ENCODE results near the gene ODF2.
A peak's percentile ranks its signal among the peaks of the same experiment; 100 is the strongest.
"Not testable (repeated sequence)": the region's sequence is repeated elsewhere in the genome, so short reads cannot be mapped to it uniquely, and the experiment has no call there.

The ODF2 gene

DNA sequence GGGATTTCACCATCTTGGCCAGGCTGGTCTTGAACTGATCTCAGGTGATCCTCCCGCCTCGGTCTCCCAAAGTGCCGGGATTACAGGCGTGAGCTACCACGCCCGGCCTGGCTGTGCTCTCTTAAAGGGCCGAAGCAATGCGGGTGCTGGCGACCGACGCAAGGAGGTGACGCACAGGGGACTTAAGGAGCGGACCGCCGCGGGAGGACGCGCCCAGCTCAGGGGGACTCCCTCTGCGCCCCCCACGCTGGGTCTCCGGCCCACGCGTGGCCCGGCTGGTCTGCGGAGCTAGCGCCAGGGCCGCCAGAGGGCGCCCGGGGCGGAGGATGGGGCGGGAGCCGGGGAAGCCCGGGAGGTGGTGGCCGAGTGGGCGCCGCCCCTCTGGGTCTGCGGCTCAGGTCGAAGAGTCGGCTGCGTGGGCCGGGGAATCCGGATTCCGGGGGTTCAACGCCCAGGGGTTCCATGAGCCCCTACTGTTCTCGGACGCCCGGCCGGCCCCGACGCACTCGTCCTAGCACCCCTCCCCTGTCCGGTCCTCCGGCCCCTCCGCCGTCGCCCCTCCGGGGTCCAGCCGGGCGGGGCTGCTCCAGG lies 35.7 kb upstream of the ODF2 start:
- Histone ChIP-seq H3K36me3 (ENCODE audit: insufficient read depth, low read length) (no peaks in the 10 kb centered on the region), H3K4me2 (ENCODE audit: insufficient read depth, low read length) (peak overlapping the region; percentile 85), H2AFZ (ENCODE audit: low read depth, low read length) (peak overlapping the region; percentile 62), H3K79me2 (ENCODE audit: insufficient read depth, low read length) (no peaks in the 10 kb centered on the region), H3K4me3 (ENCODE audit: low read depth in 1 of 2, low read length in 2 of 2) (peak overlapping the region; percentile 27 to 57; a peak in 3 of 4 replicates), H4K20me1 (ENCODE audit: insufficient read depth, low read length) (no peaks in the 10 kb centered on the region; the same call in 1 of the 2 replicates), H3K4me1 (ENCODE audit: insufficient read depth, low read length) (peaks cover 20% of the 10 kb centered on the region), H3K27me3 (ENCODE audit: insufficient read depth, low read length, poor library complexity) (peaks cover 39% of the 10 kb centered on the region), H3K9me3 (ENCODE audit: insufficient read depth, low read length, severe bottlenecking) (no peaks in the 10 kb centered on the region), H3K27ac (ENCODE audit: low read length) (no peak overlapping the region), H3K9ac (ENCODE audit: low read depth, low read length) (peak overlapping the region; percentile 52)
- peak; percentile 76 for ATAC-seq (ENCODE audit: insufficient read depth, low read depth)
- peak; percentile 76 for TF ChIP-seq EZH2 (IDR thresholded peaks at IDR 0.05; ENCODE audit: borderline replicate concordance, low read depth, low read length, severe bottlenecking)
- TF ChIP-seq, protein P1, sequence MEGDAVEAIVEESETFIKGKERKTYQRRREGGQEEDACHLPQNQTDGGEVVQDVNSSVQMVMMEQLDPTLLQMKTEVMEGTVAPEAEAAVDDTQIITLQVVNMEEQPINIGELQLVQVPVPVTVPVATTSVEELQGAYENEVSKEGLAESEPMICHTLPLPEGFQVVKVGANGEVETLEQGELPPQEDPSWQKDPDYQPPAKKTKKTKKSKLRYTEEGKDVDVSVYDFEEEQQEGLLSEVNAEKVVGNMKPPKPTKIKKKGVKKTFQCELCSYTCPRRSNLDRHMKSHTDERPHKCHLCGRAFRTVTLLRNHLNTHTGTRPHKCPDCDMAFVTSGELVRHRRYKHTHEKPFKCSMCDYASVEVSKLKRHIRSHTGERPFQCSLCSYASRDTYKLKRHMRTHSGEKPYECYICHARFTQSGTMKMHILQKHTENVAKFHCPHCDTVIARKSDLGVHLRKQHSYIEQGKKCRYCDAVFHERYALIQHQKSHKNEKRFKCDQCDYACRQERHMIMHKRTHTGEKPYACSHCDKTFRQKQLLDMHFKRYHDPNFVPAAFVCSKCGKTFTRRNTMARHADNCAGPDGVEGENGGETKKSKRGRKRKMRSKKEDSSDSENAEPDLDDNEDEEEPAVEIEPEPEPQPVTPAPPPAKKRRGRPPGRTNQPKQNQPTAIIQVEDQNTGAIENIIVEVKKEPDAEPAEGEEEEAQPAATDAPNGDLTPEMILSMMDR (IDR thresholded peaks at IDR 0.05; ENCODE audit: borderline replicate concordance, extremely low read depth, low read length, poor library complexity, severe bottlenecking), result peak; percentile 71
- DNase-seq, result peak; percentile 35

DNA sequence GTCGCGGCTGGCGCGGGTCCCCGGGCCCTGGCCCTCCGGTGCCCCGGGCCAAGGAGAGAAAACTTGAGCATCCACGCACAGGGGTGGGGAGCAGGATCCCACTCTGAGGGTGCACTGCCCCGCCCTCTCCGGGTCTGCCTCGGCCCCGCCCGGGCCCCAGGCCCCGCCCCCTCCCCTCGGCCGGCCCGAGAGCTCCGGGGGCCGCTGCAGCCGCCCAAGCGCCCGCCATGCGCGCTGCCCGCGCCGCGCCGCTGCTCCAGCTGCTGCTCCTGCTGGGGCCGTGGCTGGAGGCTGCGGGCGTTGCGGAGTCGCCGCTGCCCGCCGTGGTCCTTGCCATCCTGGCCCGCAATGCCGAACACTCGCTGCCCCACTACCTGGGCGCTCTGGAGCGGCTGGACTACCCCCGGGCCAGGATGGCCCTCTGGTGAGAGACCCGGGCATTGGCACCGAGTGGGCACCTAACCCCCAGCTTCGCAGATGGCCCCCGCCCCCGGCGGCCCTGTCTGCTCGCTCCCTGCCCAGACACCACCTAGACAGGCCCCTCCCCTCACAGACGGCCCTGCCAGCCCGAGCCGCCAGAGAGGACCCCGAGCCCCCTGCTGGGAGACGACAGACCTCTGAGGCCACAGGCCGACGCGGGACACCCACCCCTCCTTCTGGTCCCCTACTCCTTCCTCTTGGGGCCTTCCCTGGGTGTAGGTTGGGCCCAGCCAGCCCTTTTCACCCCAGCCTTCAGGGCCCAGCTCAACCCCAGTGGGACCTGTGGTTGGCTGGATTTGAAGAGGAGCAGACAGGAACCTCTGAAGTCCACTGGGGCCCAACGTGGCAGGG lies 34.9 kb upstream of the ODF2 start, which contains the start of gene CERCAM:
TSS of gene CERCAM (plus strand) at position 207 of the 831 bp plus-strand sequence. CDS start at position 228, 21 bp downstream.
- Histone ChIP-seq H3K4me2 (ENCODE audit: insufficient read depth, low read length) (peak within 1 kb of the TSS; percentile 85), H3K4me1 (ENCODE audit: insufficient read depth, low read length) (peaks cover 20% of the 10 kb centered on the region), H3K4me3 (ENCODE audit: low read depth in 1 of 2, low read length in 2 of 2) (peak within 1 kb of the TSS; percentile 27 to 57; a peak in 3 of 4 replicates), H3K9ac (ENCODE audit: low read depth, low read length) (peak within 1 kb of the TSS; percentile 52), H4K20me1 (ENCODE audit: insufficient read depth, low read length) (no peaks in the 10 kb centered on the region; the same call in 1 of the 2 replicates), H3K9me3 (ENCODE audit: insufficient read depth, low read length, severe bottlenecking) (no peaks in the 10 kb centered on the region), H3K27me3 (ENCODE audit: insufficient read depth, low read length, poor library complexity) (peaks cover 39% of the 10 kb centered on the region), H3K36me3 (ENCODE audit: insufficient read depth, low read length) (no peaks in the 10 kb centered on the region), H3K27ac (ENCODE audit: low read length) (no peak within 1 kb of the TSS), H2AFZ (ENCODE audit: low read depth, low read length) (peak within 1 kb of the TSS; percentile 62), H3K79me2 (ENCODE audit: insufficient read depth, low read length) (no peaks in the 10 kb centered on the region)
- DNase-seq (peak; percentile 32), ATAC-seq (ENCODE audit: insufficient read depth, low read depth) (peak; percentile 68)
- TF ChIP-seq EZH2 (IDR thresholded peaks at IDR 0.05; ENCODE audit: borderline replicate concordance, low read depth, low read length, severe bottlenecking), result peak; percentile 60
- TF ChIP-seq, protein P1 (IDR thresholded peaks at IDR 0.05; ENCODE audit: borderline replicate concordance, extremely low read depth, low read length, poor library complexity, severe bottlenecking), result no peak

DNA sequence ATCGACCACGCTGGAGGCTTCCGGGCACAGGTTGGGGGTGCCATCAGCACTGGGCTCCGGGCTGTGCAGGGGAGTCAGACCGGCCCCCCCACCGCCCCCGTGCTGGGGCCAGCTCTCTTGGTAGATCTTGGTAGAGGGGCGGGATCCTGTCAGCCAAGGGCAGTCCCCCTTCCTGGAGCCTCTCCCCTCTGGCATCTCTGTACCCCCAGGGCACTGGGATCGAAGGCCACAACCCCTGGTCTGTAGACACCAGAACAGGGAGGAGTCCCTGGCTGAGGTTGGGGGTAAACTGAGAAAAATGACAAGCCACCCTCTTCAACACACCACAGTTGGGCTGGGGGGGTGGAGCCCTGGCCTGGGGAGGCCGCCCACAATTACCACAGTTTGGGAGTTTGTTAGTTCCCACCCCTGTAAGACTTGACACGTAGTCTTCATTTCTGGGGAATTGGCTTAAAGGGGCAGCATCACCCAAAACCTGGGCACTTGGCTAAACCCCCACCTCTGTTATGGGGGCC lies 34.3 kb upstream of the ODF2 start:
- Histone ChIP-seq H3K79me2 (ENCODE audit: insufficient read depth, low read length) (no peaks in the 10 kb centered on the region), H4K20me1 (ENCODE audit: insufficient read depth, low read length) (no peaks in the 10 kb centered on the region; the same call in 1 of the 2 replicates), H3K9ac (ENCODE audit: low read depth, low read length) (peak overlapping the region; percentile 52; the same call in 1 of the 2 replicates), H3K4me2 (ENCODE audit: insufficient read depth, low read length) (peak overlapping the region; percentile 85), H3K4me1 (ENCODE audit: insufficient read depth, low read length) (peaks cover 20% of the 10 kb centered on the region), H3K27ac (ENCODE audit: low read length) (no peak overlapping the region), H3K36me3 (ENCODE audit: insufficient read depth, low read length) (no peaks in the 10 kb centered on the region), H3K4me3 (ENCODE audit: low read depth in 1 of 2, low read length in 2 of 2) (peak overlapping the region in 1 of 2 experiments; percentile 57; a peak in 1 of 4 replicates), H3K27me3 (ENCODE audit: insufficient read depth, low read length, poor library complexity) (peaks cover 36% of the 10 kb centered on the region), H3K9me3 (ENCODE audit: insufficient read depth, low read length, severe bottlenecking) (no peaks in the 10 kb centered on the region), H2AFZ (ENCODE audit: low read depth, low read length) (no peak overlapping the region)
- TF ChIP-seq, protein P1 (IDR thresholded peaks at IDR 0.05; ENCODE audit: borderline replicate concordance, extremely low read depth, low read length, poor library complexity, severe bottlenecking), result no peak
- no peak for TF ChIP-seq EZH2 (IDR thresholded peaks at IDR 0.05; ENCODE audit: borderline replicate concordance, low read depth, low read length, severe bottlenecking)
- DNase-seq (peak; percentile 27), ATAC-seq (ENCODE audit: insufficient read depth, low read depth) (peak; percentile 28; the same call in 2 of the 3 replicates)

DNA sequence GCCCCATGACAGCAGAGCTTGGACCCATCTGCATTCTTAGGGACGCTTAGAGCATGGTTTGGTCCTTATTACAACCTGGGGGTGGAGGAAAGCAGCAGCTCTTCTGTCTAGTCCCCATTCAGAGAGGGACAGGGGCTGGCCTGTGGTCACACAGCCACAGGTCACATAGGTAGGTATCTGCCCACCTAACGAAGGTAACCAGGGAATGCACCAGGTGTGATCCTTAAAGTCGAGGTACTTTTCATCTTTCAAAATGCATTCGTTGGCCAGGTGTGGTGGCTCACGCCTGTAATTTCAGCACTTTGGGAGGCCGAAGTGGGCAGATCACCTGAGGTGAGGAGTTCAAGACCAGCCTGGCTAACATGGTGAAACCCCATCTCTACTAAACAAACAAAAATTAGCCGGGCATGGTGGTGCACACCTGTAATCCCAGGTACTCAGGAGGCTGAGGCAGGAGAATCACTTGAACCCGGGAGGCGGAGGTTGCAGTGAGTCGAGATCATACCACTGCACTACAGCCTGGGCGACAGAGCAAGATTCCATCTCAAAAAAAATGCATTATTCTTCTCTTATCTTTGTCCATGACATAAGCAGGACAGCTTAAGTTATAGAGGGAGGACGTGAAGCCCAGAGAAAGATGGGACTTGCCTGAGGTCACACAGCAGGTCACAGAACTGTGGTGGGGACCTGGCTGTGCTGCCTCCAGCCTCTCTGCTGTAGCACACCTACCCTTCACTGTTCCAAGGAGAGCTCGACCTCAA lies 33.6 kb upstream of the ODF2 start:
- Histone ChIP-seq H3K27me3 (ENCODE audit: insufficient read depth, low read length, poor library complexity) (peaks cover 36% of the 10 kb centered on the region), H3K4me1 (ENCODE audit: insufficient read depth, low read length) (peaks cover 20% of the 10 kb centered on the region)
- not testable (repeated sequence) for ATAC-seq (ENCODE audit: insufficient read depth, low read depth); H3K9me3 ChIP-seq (ENCODE audit: insufficient read depth, low read length, severe bottlenecking); H2AFZ ChIP-seq (ENCODE audit: low read depth, low read length); H4K20me1 ChIP-seq (ENCODE audit: insufficient read depth, low read length); H3K79me2 ChIP-seq (ENCODE audit: insufficient read depth, low read length); H3K4me3 ChIP-seq (ENCODE audit: low read depth in 1 of 2, low read length in 2 of 2); H3K36me3 ChIP-seq (ENCODE audit: insufficient read depth, low read length); DNase-seq; H3K4me2 ChIP-seq (ENCODE audit: insufficient read depth, low read length); H3K27ac ChIP-seq (ENCODE audit: low read length); H3K9ac ChIP-seq (ENCODE audit: low read depth, low read length)

Data from DND-41 (cell line).